HepG2 (cell line): ENCODE results near the gene LINGO3. TPM values are rescaled to one million over a fixed set of nuclear protein-coding genes. Genes with fewer than 3 reads are reported as not detected.

ENCODE experiments used
- ATAC-seq: fragments of 200-7000 bp; cut with Tn5 transposase; 3 replicates; pipeline ENCODE4 v1.9.1; 2020; ENCODE audit warnings: mild to moderate bottlenecking, moderate library complexity
- BruUV-seq: library from RNA; stranded (reverse); fragments of 400-500 nt; replicated peaks from 2 replicates; lab custom pipeline; 2021; lab: Mats Ljungman, UMichigan
- CTCF ChIA-PET: fragments of 300-600 bp; formaldehyde crosslinking; extraction: SDS; loops from one replicate; lab custom pipeline; 2021; ENCODE audit warnings: low total read pairs, inconsistent platforms, low intra/inter-chr PET ratio; lab: Yijun Ruan, JAX
- POLR2A ChIA-PET: fragments of 350-600 bp; sonication (Branson Sonifier 250); formaldehyde crosslinking; loops from one replicate; lab custom pipeline; 2020; ENCODE audit warnings: antibody characterized with exemption, inconsistent platforms; lab: Yijun Ruan, JAX
- DNase-seq: peaks from one replicate; pipeline ENCODE4 v3.0.0-alpha.2; 2015; ENCODE audit warnings: low spot score
- FAIRE-seq: peaks from 3 replicates; lab custom pipeline; 2011; peaks lifted over from hg19 to GRCh38; lab: Jason Lieb, UNC
- H2AFZ ChIP-seq: one replicate; pipeline ENCODE4 v1.6.1; 2011; ENCODE audit warnings: low read length, inconsistent platforms
- H3K27ac ChIP-seq: fragments of 300-600 bp; 3 replicates; pipeline ENCODE4 v1.8.0; 2011; ENCODE audit warnings: mixed run types, mild to moderate bottlenecking, mixed read lengths, low read length, inconsistent platforms; ENCODE audit not compliant: insufficient read depth; ENCODE audit errors: extremely low read length
- H3K27me3 ChIP-seq, 2 experiments: fragments of 200-600 bp in 1 of 2; 2 replicates in 1 of 2; 3 replicates in 1 of 2; pipeline versions ENCODE4 v1.6.0 to v1.8.0; 2011; ENCODE audit warnings: low read length in 2 of 2, mild to moderate bottlenecking in 2 of 2, moderate library complexity in 2 of 2, inconsistent platforms in 1 of 2; ENCODE audit not compliant: insufficient read depth in 2 of 2, control insufficient read depth in 1 of 2
- H3K36me3 ChIP-seq, 2 experiments: fragments of 200-600 bp in 1 of 2; replicated peaks in 1 of 2; 2 replicates in 1 of 2; 3 replicates in 1 of 2; pipeline versions ENCODE4 v1.5.1 to v1.8.0; 2011; ENCODE audit warnings: low read length in 2 of 2, inconsistent platforms in 1 of 2; ENCODE audit not compliant: insufficient read depth in 2 of 2, control insufficient read depth in 1 of 2
- H3K4me1 ChIP-seq: 2 replicates; pipeline ENCODE4 v1.5.1; 2012; ENCODE audit warnings: low read length, inconsistent platforms; ENCODE audit not compliant: insufficient read depth
- H3K4me2 ChIP-seq: 2 replicates; pipeline ENCODE4 v1.6.0; 2011; ENCODE audit warnings: low read depth, low read length, inconsistent platforms
- H3K4me3 ChIP-seq, 3 experiments: fragments of 200-600 bp in 1 of 3; sonication (generic), shearing (Covaris generic) in 1 of 3; replicated peaks in 1 of 3; 2 replicates each; pipeline ENCODE4 v1.5.1; 2011 to 2016; ENCODE audit warnings: low read length in 3 of 3, inconsistent platforms in 2 of 3, low read depth in 2 of 3, mild to moderate bottlenecking in 2 of 3, control low read depth in 1 of 3, mixed read lengths in 1 of 3; ENCODE audit not compliant: insufficient read depth in 1 of 3
- H3K79me2 ChIP-seq: one replicate; pipeline ENCODE4 v1.6.1; 2011; ENCODE audit warnings: low read length, inconsistent platforms; ENCODE audit not compliant: insufficient read depth
- H3K9ac ChIP-seq: 2 replicates; pipeline ENCODE4 v1.6.0; 2011; ENCODE audit warnings: mild to moderate bottlenecking, low read depth, low read length, inconsistent platforms; ENCODE audit not compliant: insufficient read depth
- H3K9me3 ChIP-seq: 2 replicates; pipeline ENCODE4 v1.5.1; 2012; ENCODE audit warnings: mild to moderate bottlenecking, low read length
- H4K20me1 ChIP-seq: 2 replicates; pipeline ENCODE4 v1.6.0; 2011; ENCODE audit warnings: inconsistent platforms, mild to moderate bottlenecking, low read length, moderate library complexity; ENCODE audit not compliant: insufficient read depth
- EHMT2 ChIP-seq: fragments of 200-600 bp; sonication (generic); IDR thresholded peaks from 2 replicates; pipeline ENCODE4 v1.7.0; 2017; ENCODE audit warnings: antibody characterized with exemption, low read depth, low read length, borderline replicate concordance
- SIX1 ChIP-seq: sonication (generic); formaldehyde crosslinking; IDR thresholded peaks from 2 replicates; pipeline ENCODE4 v1.4.0; 2020; ENCODE audit warnings: missing genetic modification reagents, borderline replicate concordance
- ZBTB37 ChIP-seq: sonication (generic); formaldehyde crosslinking; IDR thresholded peaks from 2 replicates; pipeline ENCODE4 v1.4.0; 2020; ENCODE audit warnings: mild to moderate bottlenecking, missing genetic modification reagents
- ZNF329 ChIP-seq: sonication (generic); formaldehyde crosslinking; IDR thresholded peaks from 2 replicates; pipeline ENCODE4 v1.9.0; 2021; ENCODE audit warnings: low read depth, mild to moderate bottlenecking, missing genetic modification reagents
- WGBS: methylation state at CpG from one replicate; pipeline ENCODE4 v1.1.6; 2017; ENCODE audit warnings: low lambda C conversion rate; 5-methylcytosine and 5-hydroxymethylcytosine counted together
- in situ Hi-C: cut with HindIII; loops from 2 replicates; pipeline ENCODE4 v1.10.0; 2017; ENCODE audit warnings: low pct_unique_long_range_greater_than_20kb; ENCODE audit not compliant: extremely low pct_ligation_motif_present
- intact Hi-C: fragments of 100-400 bp; cut with micrococcal nuclease; formaldehyde crosslinking; loops from one replicate; pipeline ENCODE4 v1.10.0; 2022; ENCODE audit not compliant: unreplicated experiment
- polyA plus RNA-seq, 8 experiments: library from polyadenylated mRNA; depleted of rRNA in 3 of 8; stranded (reverse) in 7 of 8; unstranded in 1 of 8; fragments of >200 nt; fragmentation: Illumina TruSeq in 4 of 8; extraction: Trizol in 4 of 8; gene quantifications; 2 replicates each; pipeline versions ENCODE4 v1.2.1 to v1.2.3, GENCODE V29; 2011 to 2016; ENCODE audit warnings: low read depth in 4 of 8, missing spikeins in 1 of 8, mixed read lengths in 1 of 8; ENCODE audit not compliant: insufficient read depth in 1 of 8
- total RNA-seq, 5 experiments: library from RNA; depleted of rRNA; stranded (reverse); fragments of >200 nt; fragmentation: Illumina TruSeq; extraction: Trizol; gene quantifications; 2 replicates each; pipeline ENCODE4 v1.2.3, GENCODE V29; 2016; ENCODE audit warnings: low read depth in 1 of 5

LINGO3 gene
- total and polyA plus RNA-seq, 2 of the 13 experiments (the other 11 are each of a cell fraction or from before 2014, with no cell fraction given) = not detected

- Histone ChIP-seq H3K27me3 (0 out of 5 replicates have a peak, but pooled peaks cover 0 to 3% of the 10 kb centered on the region in 2 experiments), H4K20me1 (no peaks in the 10 kb centered on the region), H3K27ac (no peak overlapping the region), H2AFZ (no peak overlapping the region), H3K4me2 (no peak overlapping the region), H3K4me1 (peaks cover 30% of the 10 kb centered on the region), H3K36me3 (peaks cover 2 to 24% of the 10 kb centered on the region in 2 experiments; a peak in 4 of 5 replicates), H3K79me2 (no peaks in the 10 kb centered on the region), H3K9ac (no peak overlapping the region), H3K9me3 (peaks cover 4% of the 10 kb centered on the region), H3K4me3 (no peak overlapping the region)
- DNase-seq (no peak), FAIRE-seq (no peak), ATAC-seq (no peak)
- CTCF ChIA-PET = no interaction called here
- intact Hi-C loops = no loop called here
- 66% methylated on average over 12 of the region's 12 CpGs for WGBS
- in situ Hi-C loops = no loop called here
- POLR2A ChIA-PET = interaction anchor here (0.6 kb wide), 1 partner anchor 65 kb away, joined by 3 read pairs; no protein-coding TSS in a partner anchor
- BruUV-seq = no TSS peak
- TF ChIP-seq ZBTB37 (CRISPR knock-in tag) = no peak
- TF ChIP-seq EHMT2 = no peak
- no peak for TF ChIP-seq ZNF329 (CRISPR knock-in tag)
Observed at GRCh38 chr19:2320049-2320448, 12.1 kb upstream of the LINGO3 start.

GRCh38 chr19:2319551-2319950, 11.6 kb upstream of the LINGO3 start:
- no peaks in the 10 kb centered on the region for H4K20me1 ChIP-seq
- no peaks in the 10 kb centered on the region for H3K79me2 ChIP-seq
- DNase-seq (no peak), FAIRE-seq (no peak), ATAC-seq (no peak)
- no peak overlapping the region for H3K4me2 ChIP-seq
- ChIA-PET CTCF (no interaction called here), POLR2A (interaction anchor here (0.6 to 1.2 kb wide), 2 partner anchors 8 to 65 kb away, joined by 3 read pairs; no protein-coding TSS in a partner anchor)
- intact Hi-C loops = loop anchor here (10.0 kb wide), 2 partner anchors 85 to 295 kb away; partner anchors contain the start of genes PLEKHJ1 and SF3A2
- no peak overlapping the region for H3K9ac ChIP-seq
- no TSS peak for BruUV-seq
- no peak overlapping the region for H3K4me3 ChIP-seq
- H3K4me1 ChIP-seq = peaks cover 30% of the 10 kb centered on the region
- no peak for TF ChIP-seq SIX1 (CRISPR knock-in tag)
- peaks cover 9% of the 10 kb centered on the region for H3K9me3 ChIP-seq
- WGBS = 90% methylated on average over 13 of the region's 20 CpGs
- H3K36me3 ChIP-seq = peaks cover 1 to 19% of the 10 kb centered on the region in 2 experiments; a peak in 4 of 5 replicates
- H2AFZ ChIP-seq = no peak overlapping the region
- H3K27ac ChIP-seq = no peak overlapping the region
- 0 out of 5 replicates have a peak, but pooled peaks cover 0 to 3% of the 10 kb centered on the region in 2 experiments for H3K27me3 ChIP-seq
- in situ Hi-C loops = loop anchor here (5.0 to 10.0 kb wide), 3 partner anchors 42 to 165 kb away; partner anchors contain the start of genes AP3D1, PLEKHJ1 and SF3A2
